ENCODE data around the gene ENKUR. TPM values are rescaled to one million over a fixed set of nuclear protein-coding genes. Genes with fewer than 3 reads are reported as not detected.

The ENKUR gene
- total RNA-seq, 1 experiment from 2014 or later, result 0.13 TPM

- BruUV-seq (replicated peaks), result no TSS peak
- H3K4me1 ChIP-seq (ENCODE audit: control insufficient read depth, insufficient read depth, low read length), result peaks cover 4% of the 10 kb centered on the region
- ATAC-seq (peak; percentile 59; the same call in 1 of the 2 replicates), DNase-seq (ENCODE audit: low read depth, low spot score) (no peak)
- intact Hi-C loops (cut with micrococcal nuclease; ENCODE audit: unreplicated experiment), result no loop called here
- H3K27ac ChIP-seq (ENCODE audit: low read length), result peak overlapping the region; percentile 44; the same call in 1 of the 2 replicates
- POLR2A ChIA-PET, result no interaction called here
- TF ChIP-seq TCF7L2 (IDR thresholded peaks at IDR 0.05; ENCODE audit: low read depth, low read length), result no peak
- no peak for TF ChIP-seq REST (IDR thresholded peaks at IDR 0.05; ENCODE audit: insufficient read depth in 1 of 2, low read depth in 2 of 2, low read length in 1 of 2)
- no peak for TF ChIP-seq CTCF (IDR thresholded peaks at IDR 0.05)
- TF ChIP-seq SIN3A (IDR thresholded peaks at IDR 0.05; ENCODE audit: borderline replicate concordance, insufficient read depth, low read depth, low read length), result no peak
- no peak for TF ChIP-seq POLR2AphosphoS5 (IDR thresholded peaks at IDR 0.05; ENCODE audit: low read depth, low read length)
- in situ Hi-C loops (cut with HindIII; ENCODE audit: low pct_unique_long_range_greater_than_20kb, low sequenced_read_pairs), result no loop called here
- H3K27me3 ChIP-seq (ENCODE audit: control insufficient read depth, insufficient read depth, low read length), result no peaks in the 10 kb centered on the region
- no peaks in the 10 kb centered on the region for H3K36me3 ChIP-seq (ENCODE audit: control insufficient read depth, insufficient read depth, low read length)
- CTCF ChIA-PET, result no interaction called here
- no peak overlapping the region for H3K4me3 ChIP-seq (ENCODE audit: low read depth in 2 of 2, low read length in 2 of 2)
- no peaks in the 10 kb centered on the region for H3K9me3 ChIP-seq (ENCODE audit: control insufficient read depth, insufficient read depth, low read depth, low read length)
Observed at GRCh38 chr10:24947304-24948097, 68.5 kb downstream of the ENKUR start.

- ATAC-seq, result no peak
- intact Hi-C loops (cut with micrococcal nuclease; ENCODE audit: unreplicated experiment), result no loop called here
- Histone ChIP-seq H3K27me3 (ENCODE audit: control insufficient read depth, insufficient read depth, low read length) (no peaks in the 10 kb centered on the region), H3K9me3 (ENCODE audit: control insufficient read depth, insufficient read depth, low read depth, low read length) (no peaks in the 10 kb centered on the region), H3K4me1 (ENCODE audit: control insufficient read depth, insufficient read depth, low read length) (no peaks in the 10 kb centered on the region), H3K27ac (ENCODE audit: low read length) (no peak overlapping the region), H3K36me3 (ENCODE audit: control insufficient read depth, insufficient read depth, low read length) (no peaks in the 10 kb centered on the region), H3K4me3 (ENCODE audit: low read depth in 2 of 2, low read length in 2 of 2) (no peak overlapping the region)
- no peak for DNase-seq (ENCODE audit: low read depth, low spot score)
- CTCF ChIA-PET, result no interaction called here
- TF ChIP-seq POLR2AphosphoS5 (IDR thresholded peaks at IDR 0.05; ENCODE audit: low read depth, low read length) (no peak), TCF7L2 (IDR thresholded peaks at IDR 0.05; ENCODE audit: low read depth, low read length) (peak; percentile 55), CTCF (IDR thresholded peaks at IDR 0.05) (0 out of 2 replicates have a peak, but pooled peaks have one; percentile 8)
- BruUV-seq (replicated peaks), result no TSS peak
- in situ Hi-C loops (cut with HindIII; ENCODE audit: low pct_unique_long_range_greater_than_20kb, low sequenced_read_pairs), result no loop called here
- POLR2A ChIA-PET, result no interaction called here
Observed at GRCh38 chr10:24944512-24945255, 71.3 kb downstream of the ENKUR start.
